Activated CD4-positive, CD25-positive, alpha-beta regulatory T cell treated with anti-CD3 and anti-CD28 coated beads, Interleukin-2, amount 50 U/mL, for 16 hours (primary cell): ENCODE measurements around the gene RNASEH2C.
"Not testable (repeated sequence)": the region's sequence is repeated elsewhere in the genome, so short reads cannot be mapped to it uniquely, and the experiment has no call there.

Source experiments
- DNase-seq: peaks from one replicate; pipeline ENCODE4 v3.0.0-alpha.2; 2020; ENCODE audit warnings: low read depth, low spot score

The RNASEH2C gene

GRCh38 chr11:65717906-65718305, 2.7 kb downstream of the RNASEH2C start:
- DNase-seq = no peak

- no peak for DNase-seq
Observed at GRCh38 chr11:65716774-65717405, 3.7 kb downstream of the RNASEH2C start.

GRCh38 chr11:65716302-65716701, 4.3 kb downstream of the RNASEH2C start:
- DNase-seq = no peak

- DNase-seq = no peak
Observed at GRCh38 chr11:65714433-65714832, 6.2 kb downstream of the RNASEH2C start.

- no peak for DNase-seq
Observed at GRCh38 chr11:65713212-65713969, 7.2 kb downstream of the RNASEH2C start.

- no peak for DNase-seq
Observed at GRCh38 chr11:65712633-65713076, 7.9 kb downstream of the RNASEH2C start.

GRCh38 chr11:65711785-65712632, 8.6 kb downstream of the RNASEH2C start, which contains the start of gene KAT5:
TSS of gene KAT5 (plus strand) at chr11:65712252. CDS start at chr11:65712268, 16 bp downstream.
- peak; percentile 95 for DNase-seq

- no peak for DNase-seq
Observed at GRCh38 chr11:65710421-65710820, 10.2 kb downstream of the RNASEH2C start.

GRCh38 chr11:65709661-65710060, 10.9 kb downstream of the RNASEH2C start:
- no peak for DNase-seq

- DNase-seq = no peak
Observed at GRCh38 chr11:65708451-65708850, 12.1 kb downstream of the RNASEH2C start.

- DNase-seq = not testable (repeated sequence)
Observed at GRCh38 chr11:65707002-65707401, 13.6 kb downstream of the RNASEH2C start.

- peak; percentile 53 for DNase-seq
Observed at GRCh38 chr11:65706303-65706763, 14.3 kb downstream of the RNASEH2C start.

- no peak for DNase-seq
Observed at GRCh38 chr11:65703846-65704245, 16.8 kb downstream of the RNASEH2C start.

- no peak for DNase-seq
Observed at GRCh38 chr11:65701686-65702085, 18.9 kb downstream of the RNASEH2C start.

GRCh38 chr11:65700399-65700798, 20.2 kb downstream of the RNASEH2C start:
- no peak for DNase-seq

GRCh38 chr11:65699306-65699705, 21.3 kb downstream of the RNASEH2C start:
- no peak for DNase-seq

GRCh38 chr11:65698205-65698604, 22.4 kb downstream of the RNASEH2C start:
- no peak for DNase-seq

GRCh38 chr11:65696802-65697552, 23.6 kb downstream of the RNASEH2C start:
- DNase-seq = no peak

- no peak for DNase-seq
Observed at GRCh38 chr11:65695459-65696241, 24.9 kb downstream of the RNASEH2C start.

GRCh38 chr11:65692367-65692766, 28.2 kb downstream of the RNASEH2C start:
- DNase-seq = no peak
